GM18505 (cell line): Measurements from ENCODE around the gene REEP3.
"Not testable (repeated sequence)": the region's sequence is repeated elsewhere in the genome, so short reads cannot be mapped to it uniquely, and the experiment has no call there.

ENCODE experiments used
- ATAC-seq: cut with Tn5 transposase; IDR thresholded peaks from one replicate; pipeline ENCODE4 v1.9.1; 2021; ENCODE audit not compliant: unreplicated experiment
- POLR2A ChIP-seq: IDR thresholded peaks from 4 replicates; pipeline ENCODE4 v1.6.1; 2011; ENCODE audit warnings: borderline replicate concordance; ENCODE audit not compliant: insufficient read depth, insufficient read length; ENCODE audit errors: extremely low read depth

REEP3 gene, protein sequence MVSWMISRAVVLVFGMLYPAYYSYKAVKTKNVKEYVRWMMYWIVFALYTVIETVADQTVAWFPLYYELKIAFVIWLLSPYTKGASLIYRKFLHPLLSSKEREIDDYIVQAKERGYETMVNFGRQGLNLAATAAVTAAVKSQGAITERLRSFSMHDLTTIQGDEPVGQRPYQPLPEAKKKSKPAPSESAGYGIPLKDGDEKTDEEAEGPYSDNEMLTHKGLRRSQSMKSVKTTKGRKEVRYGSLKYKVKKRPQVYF

DNA sequence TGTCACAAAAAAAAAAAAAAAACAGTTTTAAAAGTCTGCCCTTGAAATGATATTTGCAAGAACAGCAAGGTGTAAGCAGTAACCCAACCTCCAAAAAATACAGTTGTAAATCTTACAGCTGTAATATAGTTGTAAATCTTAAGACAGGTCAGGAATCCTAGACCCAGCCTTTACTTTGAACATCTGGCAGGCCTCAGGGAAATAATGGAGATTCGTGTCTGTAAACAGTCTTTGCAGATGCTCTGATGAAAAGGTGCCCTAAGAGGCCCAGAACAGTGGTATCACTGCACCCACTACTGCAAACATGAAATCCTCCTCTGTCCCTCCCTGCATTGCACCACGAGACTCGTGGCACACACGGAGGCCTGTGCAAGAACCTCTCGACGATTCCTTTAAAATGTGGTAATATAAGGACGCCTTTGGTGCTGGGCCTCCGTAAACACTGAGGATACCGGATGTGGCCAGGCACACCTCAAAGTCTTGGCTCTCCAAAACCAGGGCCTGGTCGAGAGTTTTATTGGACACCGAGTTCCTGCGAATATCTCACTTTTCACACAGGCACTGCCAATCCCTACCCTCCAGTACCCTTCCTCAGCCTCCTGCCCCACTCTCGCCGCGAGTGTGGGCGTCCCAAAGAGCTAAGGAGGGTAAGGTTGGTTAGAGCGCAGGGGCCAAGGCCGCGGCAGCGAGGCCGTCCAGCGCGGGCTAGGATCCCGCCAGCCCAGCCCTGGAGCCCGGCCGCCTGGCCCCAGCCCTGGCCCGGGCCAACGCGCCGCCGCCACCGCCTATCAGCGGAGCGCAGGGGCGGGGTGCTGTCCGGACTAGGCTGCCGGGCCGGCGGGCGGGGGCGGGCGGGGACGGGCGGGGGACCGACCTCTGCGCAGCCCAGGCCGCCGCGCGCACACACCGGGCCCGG lies at the start of gene REEP3:
Gene REEP3, plus strand, starts transcription at position 902 of the 916 bp plus-strand sequence. CDS start 145 bp downstream, outside the sequence.
- TF ChIP-seq POLR2A = peak; percentile 49
- peak; percentile 64 for ATAC-seq

DNA sequence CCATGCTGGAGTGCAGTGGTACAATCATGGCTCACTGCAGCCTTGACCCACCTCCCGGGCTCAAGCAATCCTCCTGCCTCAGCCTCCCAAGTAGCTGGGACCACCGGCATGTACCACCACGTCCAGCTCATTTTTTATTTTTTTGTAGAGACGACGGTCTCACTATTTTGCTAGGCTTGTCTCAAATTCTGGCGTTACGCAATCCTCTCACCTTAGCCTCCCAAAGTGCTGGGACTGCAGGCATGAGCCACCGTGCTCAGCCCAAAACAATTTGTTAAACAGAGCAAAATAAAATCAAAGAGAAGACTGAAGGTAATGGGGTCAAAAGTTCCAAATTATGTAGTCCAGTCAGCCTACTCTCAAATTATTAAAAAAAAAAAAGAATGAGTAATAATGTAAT lies 46.7 kb upstream of the REEP3 start:
- ATAC-seq = no peak
- TF ChIP-seq POLR2A = no peak

DNA sequence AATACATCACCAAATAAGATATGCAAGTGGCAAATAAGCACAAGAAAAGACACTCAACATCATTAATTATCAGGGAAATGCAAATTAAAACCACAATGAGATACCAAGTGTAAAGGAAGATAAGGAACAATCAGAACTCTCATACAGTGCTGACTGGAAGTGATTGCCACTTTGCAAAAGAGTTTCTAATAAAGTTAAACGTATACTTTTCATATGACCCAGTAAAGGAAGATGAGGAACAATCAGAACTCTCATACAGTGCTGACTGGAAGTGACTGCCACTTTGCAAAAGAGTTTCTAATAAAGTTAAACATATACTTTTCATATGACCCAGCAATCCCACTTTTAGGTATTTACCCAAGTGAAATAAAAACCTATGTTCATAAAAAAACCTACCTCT lies 43.3 kb upstream of the REEP3 start:
- ATAC-seq = no peak
- no peak for TF ChIP-seq POLR2A

DNA sequence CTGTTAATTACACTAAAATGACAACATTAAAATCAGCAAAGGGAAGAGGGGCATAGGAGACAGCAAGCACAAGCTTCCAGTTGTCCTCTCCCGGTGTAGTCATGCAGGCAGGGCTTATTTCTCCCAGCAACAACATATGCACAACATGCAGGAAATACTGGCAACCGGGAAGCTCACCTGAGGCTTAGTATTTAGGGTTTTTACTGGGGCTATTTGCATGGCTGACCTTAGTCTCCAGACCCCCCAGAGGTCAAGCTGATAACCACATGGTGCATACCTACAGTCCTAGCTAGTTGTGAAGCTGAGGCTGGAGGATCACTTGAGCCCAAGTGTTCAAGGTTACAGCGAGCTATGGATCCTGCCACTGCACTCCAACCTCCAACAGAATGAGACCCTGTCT lies 42.6 kb upstream of the REEP3 start:
- no peak for TF ChIP-seq POLR2A
- no peak for ATAC-seq

DNA sequence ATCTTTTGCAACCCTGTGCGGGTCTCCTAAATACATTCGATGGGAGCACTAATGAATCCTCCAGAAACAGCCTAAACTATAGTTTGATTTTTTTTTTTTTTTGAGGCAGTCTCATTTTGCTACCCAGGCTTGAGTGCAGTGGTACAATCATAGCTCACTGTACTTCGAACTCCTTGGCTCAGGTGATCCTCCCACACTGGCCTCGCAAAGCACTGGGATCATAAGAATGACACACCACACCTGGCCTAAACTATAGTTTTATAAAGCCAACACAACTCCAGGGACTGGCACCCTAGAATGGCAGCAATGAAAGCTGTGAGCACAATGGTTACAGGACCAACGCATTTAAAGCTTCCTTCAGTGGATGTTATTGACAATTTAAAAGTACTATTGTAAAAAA lies 41.0 kb upstream of the REEP3 start:
- ATAC-seq = no peak

DNA sequence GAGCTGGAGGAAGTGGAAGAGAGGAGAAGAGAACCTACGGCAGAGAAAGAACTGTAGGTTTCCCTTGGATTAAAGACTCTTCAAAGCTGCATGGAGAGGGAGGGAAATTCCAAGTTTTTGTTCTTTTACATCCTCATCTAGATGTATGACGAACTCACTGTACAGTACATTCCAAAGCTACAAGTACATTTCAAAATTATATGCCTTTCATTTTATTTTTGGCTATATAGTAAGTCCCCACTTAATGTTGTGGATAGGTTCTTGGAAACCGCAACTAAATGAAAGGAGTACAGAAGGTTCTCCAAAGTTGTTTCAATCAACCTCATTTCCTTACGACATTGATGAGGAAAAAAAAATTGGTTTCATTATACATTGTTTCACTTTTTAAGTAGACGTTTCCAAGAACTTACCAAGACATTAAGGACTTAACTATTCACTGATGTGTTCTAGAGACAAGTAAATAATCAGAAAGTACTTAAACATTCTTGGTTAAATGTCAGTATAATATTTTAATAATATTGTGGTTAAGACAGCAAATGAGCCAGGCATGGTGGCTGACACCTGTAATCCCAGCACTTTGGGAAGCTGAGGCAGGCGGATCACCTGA lies 39.3 kb upstream of the REEP3 start:
- ATAC-seq = no peak
- no peak for TF ChIP-seq POLR2A

More for the DNA sequence above, 41.0 kb upstream of the REEP3 start:
- TF ChIP-seq POLR2A = no peak

DNA sequence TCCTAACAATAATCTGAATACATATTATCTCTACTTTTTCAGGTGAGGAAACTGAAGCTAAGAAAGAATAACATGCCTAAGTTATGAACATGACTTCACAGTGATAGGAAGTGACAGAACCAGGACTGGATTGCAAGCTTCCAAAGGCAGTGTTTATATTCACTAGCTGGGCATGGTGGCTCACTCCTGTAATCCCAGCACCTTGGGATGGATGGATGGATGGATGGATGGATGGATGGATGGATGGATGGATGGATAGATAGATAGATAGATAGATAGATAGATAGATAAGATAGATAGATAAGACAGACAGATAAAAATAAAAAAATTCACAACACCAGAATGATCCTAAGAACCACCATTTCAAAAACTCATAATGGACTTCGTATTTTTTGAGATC lies 37.2 kb upstream of the REEP3 start:
- no peak for ATAC-seq
- TF ChIP-seq POLR2A = no peak

DNA sequence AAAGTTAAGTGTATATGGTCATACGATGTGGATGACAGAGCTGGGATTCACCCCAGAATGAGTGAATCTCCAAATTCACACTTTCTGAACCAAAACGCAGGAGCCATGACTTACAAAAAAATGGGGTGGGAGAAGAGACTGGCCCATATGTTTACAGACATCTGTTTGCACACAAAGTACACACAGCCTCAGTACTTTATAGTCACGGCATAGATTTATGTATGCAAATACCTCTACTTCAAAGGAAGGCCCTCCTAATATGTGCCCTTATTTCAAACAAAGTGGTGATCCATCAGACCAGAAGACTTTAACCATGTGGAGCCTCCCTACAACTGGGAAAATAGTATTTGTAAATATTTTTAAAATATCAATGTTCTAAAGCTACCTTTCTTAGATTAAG lies 33.2 kb upstream of the REEP3 start:
- no peak for ATAC-seq

DNA sequence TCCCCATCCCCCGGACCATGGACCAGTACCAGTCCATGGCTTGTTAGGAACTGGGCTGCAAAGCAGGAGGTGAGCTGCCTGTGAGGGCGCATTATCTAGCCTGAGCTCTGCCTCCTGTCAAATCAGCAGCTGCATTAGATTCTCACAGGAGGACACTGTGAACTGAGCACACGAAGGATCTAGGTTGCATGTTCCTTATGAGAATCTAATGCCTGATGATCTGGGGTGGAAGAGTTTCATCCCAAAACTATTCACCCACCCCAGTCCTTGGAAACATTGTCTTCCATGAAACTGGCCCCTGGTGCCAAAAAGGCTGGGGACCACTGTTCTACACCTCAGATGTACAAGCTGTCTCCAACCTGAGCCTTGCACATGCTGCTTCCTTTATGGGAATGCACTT lies 31.4 kb upstream of the REEP3 start:
- no peak for TF ChIP-seq POLR2A

More for the DNA sequence above, 33.2 kb upstream of the REEP3 start:
- no peak for TF ChIP-seq POLR2A

DNA sequence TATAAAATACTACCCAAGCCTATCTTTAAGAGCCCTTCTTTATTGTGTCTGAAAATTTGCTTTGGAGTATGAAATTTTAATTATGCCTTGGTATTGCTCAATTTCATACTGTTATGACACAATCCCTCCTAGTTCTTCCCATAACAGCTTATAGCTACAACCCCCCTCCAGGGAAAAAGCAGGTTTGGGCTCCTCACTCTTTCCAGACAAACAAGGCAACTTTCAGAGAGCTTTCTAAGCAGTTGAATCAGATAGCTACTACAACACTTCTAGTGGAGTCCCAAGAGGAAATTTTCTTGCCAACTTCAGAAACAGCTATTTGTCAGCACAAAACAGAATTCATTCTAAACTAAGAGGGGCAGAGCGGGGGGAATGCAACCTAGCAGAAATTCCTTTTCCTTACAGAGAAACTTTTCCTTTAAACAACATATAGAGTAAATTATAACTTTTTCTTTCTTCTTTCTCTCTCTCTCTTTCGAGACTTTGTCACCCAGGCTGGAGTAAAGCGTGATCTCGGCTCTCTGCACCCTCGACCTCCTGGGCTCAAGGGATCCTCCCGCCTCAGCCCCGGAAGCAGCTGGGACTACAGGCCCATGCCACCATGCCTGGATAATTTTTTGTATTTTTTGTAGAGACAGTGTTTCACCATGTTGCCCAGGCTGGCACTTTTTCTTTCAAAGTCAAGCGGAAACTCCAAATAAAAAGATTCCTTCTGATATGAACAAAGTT lies 29.4 kb upstream of the REEP3 start:
- ATAC-seq = no peak
- TF ChIP-seq POLR2A = no peak

More for the DNA sequence above, 31.4 kb upstream of the REEP3 start:
- no peak for ATAC-seq

DNA sequence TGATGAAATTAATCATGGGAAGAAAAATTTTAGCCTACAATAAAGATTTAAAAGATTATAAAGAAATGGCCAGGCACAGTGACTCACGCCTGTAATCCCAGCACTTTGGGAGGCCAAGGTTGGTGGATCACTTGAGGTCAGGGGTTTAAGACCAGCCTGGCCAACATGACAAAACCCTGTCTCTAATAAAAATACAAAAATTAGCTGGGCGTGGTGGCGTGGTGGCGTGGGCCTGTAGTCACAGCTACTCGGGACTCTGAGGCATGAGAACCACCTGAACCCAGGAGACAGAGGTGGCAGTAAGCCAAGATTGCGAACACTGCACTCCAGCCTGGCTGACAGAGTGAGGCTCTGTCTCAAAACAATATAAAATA lies 28.9 kb upstream of the REEP3 start:
- not testable (repeated sequence) for ATAC-seq

DNA sequence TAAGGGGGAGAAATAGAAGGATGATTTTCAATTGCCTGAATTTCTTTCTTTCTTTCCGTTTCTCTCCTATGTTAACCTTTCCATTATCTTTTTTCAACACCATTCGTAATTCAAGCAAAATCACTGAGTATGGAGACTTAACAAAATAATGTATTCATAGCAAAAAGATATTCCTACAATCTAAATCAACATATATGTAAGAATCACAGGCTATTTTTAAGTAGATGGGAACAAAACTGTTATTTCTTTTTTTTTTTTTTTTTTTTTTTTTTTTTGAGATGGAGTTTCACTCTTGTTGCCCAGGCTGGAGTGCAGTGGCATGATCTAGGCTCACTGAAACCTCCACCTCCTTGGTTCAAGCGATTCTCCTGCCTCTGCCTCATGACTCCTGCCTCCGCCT lies 28.2 kb upstream of the REEP3 start:
- TF ChIP-seq POLR2A = no peak
- no peak for ATAC-seq

DNA sequence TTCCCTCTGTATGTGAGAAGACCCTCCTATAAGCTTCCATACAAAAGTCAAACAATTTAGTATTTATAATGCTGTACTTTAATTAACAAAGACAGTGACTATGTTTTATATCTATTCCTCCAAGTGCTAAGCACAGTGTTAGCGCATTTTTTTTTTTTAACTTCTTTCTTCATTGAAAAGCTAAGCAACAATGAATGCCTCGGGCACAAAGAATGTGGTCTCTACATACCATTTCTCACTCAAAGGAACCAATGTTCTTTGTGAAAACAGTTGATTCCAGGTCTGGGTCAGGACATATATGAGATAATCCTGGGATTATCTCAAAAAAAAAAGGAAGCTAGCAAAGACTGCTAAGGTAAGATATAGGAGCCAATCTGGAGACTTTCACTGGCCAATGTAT lies 26.2 kb upstream of the REEP3 start:
- no peak for ATAC-seq
- no peak for TF ChIP-seq POLR2A

DNA sequence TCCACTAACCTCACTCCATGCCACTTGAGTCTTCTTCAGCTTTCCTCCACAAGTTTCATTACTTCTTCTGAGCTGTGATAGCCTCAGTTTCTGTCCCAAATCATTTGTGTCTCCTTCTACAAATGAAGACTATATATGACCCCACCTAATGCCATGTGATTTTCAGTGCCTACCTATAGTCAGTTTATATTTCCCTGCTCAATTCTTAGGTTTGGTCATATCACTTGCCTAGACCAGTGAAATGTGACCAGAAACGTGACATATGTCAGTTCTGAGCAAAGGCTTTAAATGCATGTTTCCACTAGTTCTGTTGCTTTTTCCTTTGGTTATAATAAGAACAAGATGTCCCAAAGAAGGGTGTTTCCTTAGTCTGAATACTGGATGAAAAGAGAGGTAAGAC lies 24.6 kb upstream of the REEP3 start:
- TF ChIP-seq POLR2A = no peak
- ATAC-seq = no peak

DNA sequence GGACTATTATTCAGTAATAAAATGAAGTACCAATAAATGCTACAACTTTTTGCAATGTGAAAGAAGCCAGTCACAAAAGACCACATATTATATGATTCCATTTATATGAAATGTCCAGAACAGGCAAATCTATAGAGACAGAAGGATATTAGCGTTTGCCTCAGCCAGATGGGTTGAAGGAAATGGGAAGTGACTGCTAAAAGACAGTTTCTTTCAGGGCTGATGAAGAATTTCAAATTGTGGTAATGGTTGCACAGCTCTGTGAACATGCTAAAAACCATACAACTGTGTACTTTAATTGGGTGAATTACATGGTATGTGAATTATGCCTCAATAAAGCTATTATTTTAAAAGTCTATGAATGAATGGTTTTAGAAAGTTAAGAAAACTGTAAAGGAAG lies 23.9 kb upstream of the REEP3 start:
- ATAC-seq = no peak
- no peak for TF ChIP-seq POLR2A
